IPS-15b (cell line): Measurements from ENCODE around the gene IFI35.
"Not testable (repeated sequence)": the region's sequence is repeated elsewhere in the genome, so short reads cannot be mapped to it uniquely, and the experiment has no call there.

ENCODE experiments used
- H3K27me3 ChIP-seq: one replicate; pipeline ENCODE4 v1.6.1; 2013; ENCODE audit warnings: low read length; ENCODE audit not compliant: control insufficient read depth, insufficient read depth
- H3K36me3 ChIP-seq: one replicate; pipeline ENCODE4 v1.6.1; 2013; ENCODE audit warnings: low read length; ENCODE audit not compliant: control insufficient read depth, insufficient read depth
- H3K4me1 ChIP-seq: one replicate; pipeline ENCODE4 v1.6.1; 2013; ENCODE audit warnings: mild to moderate bottlenecking, low read length; ENCODE audit not compliant: control insufficient read depth, insufficient read depth
- H3K4me3 ChIP-seq: one replicate; pipeline ENCODE4 v1.5.1; 2013; ENCODE audit warnings: low read depth, low read length
- H3K9ac ChIP-seq: one replicate; pipeline ENCODE4 v1.6.1; 2013; ENCODE audit warnings: low read depth, mild to moderate bottlenecking, low read length
- H3K9me3 ChIP-seq: one replicate; pipeline ENCODE4 v1.6.1; 2013; ENCODE audit warnings: mild to moderate bottlenecking, low read length; ENCODE audit not compliant: control insufficient read depth, insufficient read depth

The IFI35 gene

DNA sequence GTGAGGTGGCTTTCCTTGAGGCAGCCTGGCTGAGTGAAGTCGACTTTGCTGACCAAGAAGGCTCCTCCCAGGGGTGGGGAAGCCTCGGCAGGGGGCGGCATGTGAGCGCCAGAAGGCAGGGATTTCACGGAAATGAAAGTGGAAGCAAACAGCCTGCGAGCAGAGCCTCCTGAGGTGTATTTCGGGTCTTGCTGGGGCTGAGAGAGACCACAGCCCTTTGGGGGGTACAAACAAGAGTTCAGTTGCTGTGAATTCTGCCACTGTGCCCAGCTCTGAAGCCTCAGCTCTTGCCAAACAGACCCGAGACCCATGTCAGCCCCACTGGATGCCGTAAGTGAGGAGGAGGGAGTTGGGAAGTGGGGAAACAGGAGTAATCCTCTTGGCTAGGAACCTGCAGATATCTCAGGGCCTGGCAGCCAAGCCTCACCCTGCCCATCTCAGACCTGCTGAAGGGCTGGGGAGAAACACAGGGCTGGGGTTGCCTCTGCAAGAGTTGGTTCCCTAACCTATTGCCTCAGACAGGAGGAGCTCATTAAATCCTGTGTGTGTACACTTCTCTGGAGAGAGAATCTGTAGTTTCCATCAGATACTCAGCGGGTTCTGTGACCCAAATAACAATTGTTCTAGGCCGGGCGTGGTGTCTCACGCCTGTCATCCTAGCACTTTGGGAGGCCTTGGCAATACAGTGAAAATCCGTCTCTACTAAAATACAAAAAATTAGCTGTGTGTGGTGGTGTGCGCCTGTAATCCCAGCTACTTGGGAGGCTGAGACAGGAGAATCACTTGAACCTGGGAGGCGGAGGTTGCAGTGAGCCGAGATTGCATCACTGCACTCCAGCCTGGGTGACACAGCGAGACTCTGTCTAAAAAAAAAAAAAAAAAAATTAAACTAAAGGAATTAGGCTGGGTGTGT lies at the start of gene IFI35:
Gene IFI35, plus strand, starts transcription at position 146 of the 913 bp plus-strand sequence. Its CDS starts 164 bp downstream, at position 310.
- Histone ChIP-seq H3K9ac (peak within 1 kb of the TSS; percentile 96), H3K36me3 (peaks cover 18% of the 10 kb centered on the region), H3K4me3 (peak within 1 kb of the TSS; percentile 68), H3K4me1 (peaks cover 4% of the 10 kb centered on the region), H3K27me3 (no peaks in the 10 kb centered on the region), H3K9me3 (no peaks in the 10 kb centered on the region)

DNA sequence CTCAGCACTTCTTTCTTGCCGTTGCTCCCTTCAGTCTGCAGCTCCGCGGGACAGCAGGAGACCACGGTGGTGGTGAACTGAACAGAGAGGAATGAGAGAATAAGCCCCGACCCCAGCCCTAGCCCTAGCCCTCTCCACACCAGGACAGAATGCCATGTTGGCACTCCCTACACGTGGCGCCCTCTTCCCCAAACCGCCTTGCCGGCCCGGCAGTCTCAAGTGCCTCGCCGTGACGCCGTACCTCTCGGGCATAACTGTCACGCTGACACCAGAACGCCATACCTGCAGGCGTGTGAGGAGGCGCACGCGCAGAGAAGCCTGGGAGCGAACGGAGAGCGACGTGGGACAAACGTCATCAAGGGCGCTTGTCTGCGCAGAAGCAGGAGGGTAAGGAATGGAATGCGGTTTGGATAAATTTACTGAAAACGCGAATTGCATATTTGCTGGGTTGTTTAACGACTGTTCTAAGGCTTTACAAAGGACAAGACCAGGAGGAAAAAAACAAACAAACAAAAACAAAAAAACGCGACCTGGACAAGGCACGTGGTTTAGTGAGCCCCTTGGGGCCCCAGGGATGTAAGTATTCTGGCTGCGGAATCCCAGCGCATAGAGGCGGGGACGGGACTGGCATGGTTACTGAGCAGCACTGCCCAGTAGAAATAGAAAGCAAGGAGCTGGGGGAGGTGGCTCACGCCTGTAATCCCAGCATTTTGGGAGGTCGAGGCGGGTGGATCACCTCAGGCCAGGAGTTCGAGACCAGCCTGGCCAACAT lies 42.2 kb upstream of the IFI35 start, which contains the start of gene AARSD1:
Gene AARSD1, minus strand, starts transcription at position 294 of the 772 bp plus-strand sequence. Its CDS starts 14 bp downstream, at position 280.
- H3K4me3 ChIP-seq, result peak within 1 kb of the TSS; percentile 88
- no peaks in the 10 kb centered on the region for H3K9me3 ChIP-seq
- peak within 1 kb of the TSS; percentile 81 for H3K9ac ChIP-seq
- H3K4me1 ChIP-seq, result no peaks in the 10 kb centered on the region
- peaks cover 16% of the 10 kb centered on the region for H3K36me3 ChIP-seq
- no peaks in the 10 kb centered on the region for H3K27me3 ChIP-seq

DNA sequence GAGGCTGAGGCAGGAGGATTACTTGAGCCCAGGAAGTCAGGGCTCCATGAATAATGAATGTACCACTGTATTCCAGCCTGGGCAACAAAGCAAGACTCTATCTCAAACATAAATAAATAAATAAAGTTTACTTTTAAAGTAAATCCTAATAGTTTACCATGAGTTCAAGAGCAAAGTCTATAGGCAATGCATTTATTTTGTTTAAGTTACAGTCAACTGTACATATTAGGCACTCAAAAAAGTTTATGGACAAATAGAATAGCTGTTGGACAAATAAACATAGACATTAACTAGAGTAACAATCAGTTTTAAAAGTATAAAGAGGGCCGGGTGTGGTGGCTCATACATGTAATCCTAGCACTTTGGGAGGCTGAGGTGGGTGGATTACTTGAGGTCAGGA lies 38.7 kb upstream of the IFI35 start:
- Histone ChIP-seq H3K4me3 (no peak overlapping the region), H3K36me3 (no peaks in the 10 kb centered on the region), H3K27me3 (no peaks in the 10 kb centered on the region), H3K9me3 (no peaks in the 10 kb centered on the region), H3K4me1 (no peaks in the 10 kb centered on the region), H3K9ac (no peak overlapping the region)

DNA sequence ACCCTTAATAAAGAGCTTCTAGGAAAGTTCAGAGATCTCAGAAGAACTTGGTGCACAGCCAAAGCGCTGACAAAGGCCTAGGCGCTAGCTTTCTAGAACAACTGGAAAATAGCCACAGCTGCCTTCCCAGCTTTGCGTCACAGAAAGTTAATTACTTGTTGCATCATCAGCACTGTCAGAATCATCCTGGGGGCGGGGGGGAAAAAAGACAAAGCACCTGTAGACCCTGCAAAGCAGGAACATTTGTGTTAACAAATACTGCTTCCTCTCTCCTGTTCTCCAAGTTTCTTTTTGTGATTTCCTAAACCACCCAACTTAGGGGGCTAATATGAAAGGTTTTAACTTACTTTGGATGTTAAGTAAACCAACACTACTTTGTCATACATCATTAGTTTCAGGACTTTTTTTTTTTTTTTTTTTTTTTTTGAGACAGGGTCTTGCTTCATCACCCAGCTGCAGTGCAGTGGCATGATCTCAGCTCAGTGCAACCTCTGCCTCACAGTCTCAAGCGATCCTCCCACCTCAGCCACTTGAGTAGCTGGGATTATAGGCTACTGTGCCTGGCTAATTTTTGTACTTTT lies 37.5 kb upstream of the IFI35 start:
- Histone ChIP-seq H3K36me3 (no peaks in the 10 kb centered on the region), H3K4me3 (no peak overlapping the region), H3K4me1 (no peaks in the 10 kb centered on the region), H3K27me3 (no peaks in the 10 kb centered on the region), H3K9ac (no peak overlapping the region), H3K9me3 (no peaks in the 10 kb centered on the region)

DNA sequence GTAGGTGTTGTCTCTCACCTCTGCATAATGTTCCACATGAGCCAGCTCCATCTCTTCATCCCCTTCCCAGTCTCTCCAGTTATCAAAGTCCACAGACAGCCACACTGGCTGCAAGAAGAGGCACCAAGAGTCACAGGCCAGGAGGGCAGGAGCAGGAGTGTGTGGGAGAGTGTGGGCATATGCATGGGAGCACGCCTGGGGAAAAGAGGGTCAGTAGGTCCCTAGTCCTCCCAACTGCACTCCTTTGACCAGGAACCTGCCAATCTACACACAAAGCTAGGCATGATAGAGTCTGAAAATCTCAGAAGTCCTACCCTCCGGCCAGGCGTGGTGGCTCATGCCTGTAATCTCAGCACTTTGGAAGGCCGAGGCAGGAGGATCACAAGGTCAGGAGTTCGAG lies 35.0 kb upstream of the IFI35 start:
- Histone ChIP-seq H3K4me3 (no peak overlapping the region), H3K27me3 (no peaks in the 10 kb centered on the region), H3K4me1 (no peaks in the 10 kb centered on the region), H3K9me3 (no peaks in the 10 kb centered on the region), H3K9ac (no peak overlapping the region), H3K36me3 (no peaks in the 10 kb centered on the region)

DNA sequence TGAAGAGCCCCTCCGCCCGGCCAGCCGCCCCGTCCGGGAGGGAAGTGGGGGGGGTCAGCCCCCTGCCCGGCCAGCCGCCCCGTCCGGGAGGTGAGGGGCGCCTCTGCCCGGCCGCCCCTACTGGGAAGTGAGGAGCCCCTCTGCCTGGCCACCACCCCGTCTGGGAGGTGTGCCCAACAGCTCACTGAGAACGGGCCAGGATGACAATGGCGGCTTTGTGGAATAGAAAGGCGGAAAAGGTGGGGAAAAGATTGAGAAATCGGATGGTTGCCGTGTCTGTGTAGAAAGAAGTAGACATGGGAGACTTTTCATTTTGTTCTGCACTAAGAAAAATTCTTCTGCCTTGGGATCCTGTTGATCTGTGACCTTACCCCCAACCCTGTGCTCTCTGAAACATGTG lies 33.3 kb upstream of the IFI35 start:
- not testable (repeated sequence) for H3K36me3 ChIP-seq, H3K4me1 ChIP-seq, H3K9ac ChIP-seq, H3K27me3 ChIP-seq, H3K4me3 ChIP-seq, H3K9me3 ChIP-seq

DNA sequence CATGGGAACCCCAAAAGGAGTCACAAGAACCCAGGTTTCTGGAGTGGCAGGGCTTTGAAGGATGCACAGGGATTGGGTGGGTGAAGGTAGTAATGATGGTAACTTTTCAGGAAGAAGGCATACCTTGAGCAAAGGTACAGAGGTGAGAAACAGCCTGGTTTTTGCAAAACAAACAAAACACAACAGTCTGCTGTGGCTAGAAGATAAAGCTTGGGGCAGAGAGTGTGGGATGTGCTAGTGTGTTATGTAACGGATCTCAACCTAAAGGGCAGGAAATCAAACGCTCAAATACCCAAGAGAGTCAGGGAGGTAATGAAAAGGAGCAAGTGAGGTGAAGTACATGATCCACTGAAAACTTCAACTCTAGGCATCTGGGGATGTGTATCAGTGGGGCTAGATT lies 31.3 kb upstream of the IFI35 start:
- Histone ChIP-seq H3K4me3 (no peak overlapping the region), H3K27me3 (no peaks in the 10 kb centered on the region), H3K9me3 (no peaks in the 10 kb centered on the region), H3K4me1 (no peaks in the 10 kb centered on the region), H3K9ac (no peak overlapping the region), H3K36me3 (no peaks in the 10 kb centered on the region)

DNA sequence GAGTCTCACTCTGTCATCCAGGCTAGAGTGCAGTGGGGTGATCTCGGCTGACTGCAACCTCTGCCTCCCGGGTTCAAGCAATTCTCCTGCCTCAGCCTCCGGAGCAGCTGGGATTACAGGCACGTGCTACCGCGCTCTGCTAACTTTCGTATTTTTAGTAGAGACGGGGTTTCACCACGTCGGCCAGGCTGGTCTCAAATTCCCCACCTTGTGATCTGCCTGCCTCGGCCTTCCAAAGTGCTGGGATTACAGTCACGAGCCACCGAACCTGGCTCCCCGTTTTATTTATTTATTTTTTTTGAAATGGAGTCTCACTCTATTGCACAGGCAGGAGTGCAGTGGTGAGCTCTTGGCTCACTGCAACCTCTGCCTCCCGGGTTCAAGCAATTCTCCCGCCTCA lies 30.9 kb upstream of the IFI35 start:
- not testable (repeated sequence) for H3K4me3 ChIP-seq, H3K9ac ChIP-seq, H3K9me3 ChIP-seq, H3K27me3 ChIP-seq, H3K4me1 ChIP-seq, H3K36me3 ChIP-seq

DNA sequence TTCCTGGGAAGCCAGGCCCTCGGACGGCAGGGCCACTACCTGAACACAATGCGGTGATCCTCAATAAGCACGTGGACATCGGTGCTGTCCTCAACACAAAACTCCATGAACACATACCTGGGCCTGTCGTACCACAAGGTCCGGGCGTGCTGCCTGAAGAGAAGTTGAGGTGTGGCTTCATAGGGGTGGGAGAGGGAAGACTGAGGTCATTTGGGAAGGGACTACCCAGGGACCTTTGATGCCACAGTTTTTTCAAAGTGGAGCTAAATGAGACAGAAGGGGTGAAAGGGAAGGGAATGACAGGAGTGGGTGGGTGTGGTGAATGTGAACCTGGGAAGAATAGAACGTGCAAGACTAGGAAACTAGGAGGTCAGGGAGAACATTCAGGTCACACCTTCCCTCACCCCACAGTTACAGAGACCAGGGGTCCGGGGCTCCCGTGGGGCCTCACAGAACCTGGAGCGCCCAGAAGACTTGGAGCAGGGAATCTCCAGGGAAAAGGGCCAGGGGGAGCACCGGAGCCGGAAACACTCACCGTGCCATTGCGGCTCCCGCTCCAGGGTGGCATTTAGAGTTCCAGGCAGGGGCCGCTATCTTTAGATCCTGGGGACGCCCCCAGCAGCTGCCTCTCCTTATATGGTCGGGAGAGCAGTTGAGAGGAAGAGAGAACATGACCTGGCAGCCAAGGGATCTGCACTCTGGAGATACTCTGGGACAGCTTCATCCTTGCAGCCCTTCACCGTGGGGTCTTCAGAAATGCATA lies 26.9 kb upstream of the IFI35 start, which contains the start of gene PTGES3L:
Gene PTGES3L, minus strand, starts transcription at position 570 of the 763 bp plus-strand sequence. Its CDS starts 27 bp downstream, at position 543.
- Histone ChIP-seq H3K36me3 (no peaks in the 10 kb centered on the region), H3K9ac (peak within 1 kb of the TSS; percentile 70), H3K4me1 (no peaks in the 10 kb centered on the region), H3K4me3 (peak within 1 kb of the TSS; percentile 94), H3K9me3 (no peaks in the 10 kb centered on the region), H3K27me3 (no peaks in the 10 kb centered on the region)

DNA sequence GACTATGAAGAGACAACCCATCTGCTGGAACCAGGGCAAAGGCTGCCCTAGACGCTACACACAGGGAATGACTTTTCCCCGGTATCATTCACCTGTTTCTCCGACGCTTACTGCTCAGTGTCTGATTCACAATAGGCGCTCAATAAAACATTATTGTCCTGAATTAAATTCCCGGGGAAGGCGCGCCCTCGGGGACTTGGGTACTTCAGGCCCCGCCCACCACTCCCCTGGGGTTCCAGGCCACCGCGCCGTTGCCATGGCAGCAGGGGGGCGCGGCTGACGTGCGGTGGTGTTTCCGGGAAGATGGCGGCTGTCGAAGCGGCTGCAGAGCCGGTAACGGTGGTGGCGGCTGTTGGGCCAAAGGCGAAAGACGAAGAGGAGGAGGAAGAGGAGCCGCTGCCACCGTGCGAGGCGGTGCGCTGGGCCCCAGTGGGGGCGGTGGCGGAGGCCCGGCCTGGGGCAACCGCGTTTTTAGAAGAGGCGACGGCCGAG lies 26.3 kb upstream of the IFI35 start, which contains the start of gene RUNDC1:
Gene RUNDC1, plus strand, starts transcription at position 292 of the 492 bp plus-strand sequence. Its CDS starts 12 bp downstream, at position 304.
- no peaks in the 10 kb centered on the region for H3K4me1 ChIP-seq
- no peaks in the 10 kb centered on the region for H3K9me3 ChIP-seq
- H3K4me3 ChIP-seq, result peak within 1 kb of the TSS; percentile 94
- H3K9ac ChIP-seq, result peak within 1 kb of the TSS; percentile 70
- H3K27me3 ChIP-seq, result no peaks in the 10 kb centered on the region
- H3K36me3 ChIP-seq, result no peaks in the 10 kb centered on the region
